DMS153 treated with DMSO at 0.1 percent for 48 hours (cell line): Measurements from ENCODE around the gene CAPZA2.
"Not testable (repeated sequence)": the region's sequence is repeated elsewhere in the genome, so short reads cannot be mapped to it uniquely, and the experiment has no call there.

Source experiments
- DNase-seq: peaks from one replicate; lab custom pipeline; 2025; ENCODE audit not compliant: unreplicated experiment; lab: John Stamatoyannopoulos, UW

The CAPZA2 gene

GRCh38 chr7:116912269-116912909 lies 50.0 kb downstream of the CAPZA2 start:
- DNase-seq = no peak

DNA sequence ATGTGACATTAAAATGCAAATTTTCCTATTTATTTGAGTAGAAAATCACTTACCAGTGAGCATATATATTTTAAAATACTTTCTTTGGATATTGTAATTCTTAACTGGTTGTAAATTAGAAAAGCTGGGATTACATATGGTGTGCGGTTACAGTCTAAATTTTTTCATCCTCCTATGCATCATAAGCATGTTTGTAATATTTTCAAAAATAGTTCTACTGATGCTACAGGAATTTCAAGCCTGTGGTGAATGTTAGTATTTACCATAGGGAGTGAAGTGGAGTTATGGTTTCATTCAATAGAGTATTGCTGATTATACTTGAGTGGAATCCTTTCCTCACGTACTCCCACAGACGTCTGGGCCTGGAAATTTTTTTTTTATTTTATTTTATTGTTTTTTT lies 56.3 kb downstream of the CAPZA2 start:
- no peak for DNase-seq

- DNase-seq = no peak
Measured at GRCh38 chr7:116920359-116920758, 58.0 kb downstream of the CAPZA2 start.

GRCh38 chr7:116922545-116922944 lies 60.2 kb downstream of the CAPZA2 start:
- no peak for DNase-seq

DNA sequence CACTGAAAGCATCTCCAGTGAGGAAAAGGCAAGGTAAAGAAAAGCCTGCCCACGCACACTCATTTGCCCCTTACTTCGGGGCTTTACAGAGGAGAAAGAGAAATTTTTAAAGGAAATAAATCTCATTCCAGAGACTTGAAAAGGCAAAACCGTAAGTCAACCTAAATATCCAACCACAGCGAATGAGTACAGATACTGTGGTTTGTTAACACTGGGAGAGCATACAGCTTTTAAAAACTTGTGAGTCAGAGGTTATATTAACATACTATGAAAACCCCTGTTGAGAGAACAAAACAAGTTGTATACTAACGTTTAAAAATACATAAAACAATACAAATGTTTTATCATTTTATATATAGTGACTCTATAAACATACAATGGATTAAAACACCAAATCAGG lies 62.4 kb downstream of the CAPZA2 start:
- DNase-seq = no peak

GRCh38 chr7:116929021-116929420 lies 66.6 kb downstream of the CAPZA2 start:
- no peak for DNase-seq

GRCh38 chr7:116929914-116930913 lies 67.8 kb downstream of the CAPZA2 start:
- DNase-seq = peak; percentile 81

DNA sequence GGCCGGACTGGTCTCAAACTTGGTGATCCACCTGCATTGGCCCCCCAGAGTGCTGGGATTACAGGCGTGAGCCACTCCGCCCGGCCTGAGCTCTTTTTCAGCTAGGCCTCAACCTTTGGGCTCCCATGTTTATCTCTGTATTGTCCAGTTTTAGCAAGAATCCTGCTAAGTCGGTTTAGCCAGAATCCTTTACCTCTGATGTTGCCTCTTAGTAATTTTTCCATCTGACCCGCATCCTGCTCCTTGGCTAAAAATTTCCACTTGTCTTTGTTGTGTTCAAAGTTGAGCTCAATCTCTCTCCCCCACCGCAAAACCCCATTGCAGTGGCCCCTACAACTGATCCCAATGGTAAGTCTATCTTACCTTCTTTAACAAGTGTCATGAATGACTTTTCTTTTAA lies 70.2 kb downstream of the CAPZA2 start:
- no peak for DNase-seq

DNA sequence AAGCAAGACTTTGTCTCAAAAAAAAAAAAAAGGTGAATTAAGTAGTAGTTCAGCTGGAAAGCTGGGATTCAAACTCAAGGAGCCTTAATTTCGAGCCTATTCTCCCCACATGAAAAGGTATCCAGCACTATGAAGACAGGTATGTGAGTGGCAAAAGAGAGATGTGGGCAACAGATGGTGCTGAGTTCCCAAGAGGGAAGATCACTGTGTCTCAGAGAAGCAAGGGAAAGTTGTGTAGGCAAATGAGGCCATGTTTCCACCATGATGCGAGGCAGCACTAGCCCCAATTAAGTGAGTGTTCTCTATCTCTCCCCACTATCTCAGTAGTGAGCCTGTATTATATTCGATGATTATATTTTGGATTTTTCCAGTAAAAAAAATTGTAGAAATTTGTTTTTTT lies 71.1 kb downstream of the CAPZA2 start:
- DNase-seq = no peak

GRCh38 chr7:116934580-116934979 lies 72.2 kb downstream of the CAPZA2 start:
- DNase-seq = no peak

DNA sequence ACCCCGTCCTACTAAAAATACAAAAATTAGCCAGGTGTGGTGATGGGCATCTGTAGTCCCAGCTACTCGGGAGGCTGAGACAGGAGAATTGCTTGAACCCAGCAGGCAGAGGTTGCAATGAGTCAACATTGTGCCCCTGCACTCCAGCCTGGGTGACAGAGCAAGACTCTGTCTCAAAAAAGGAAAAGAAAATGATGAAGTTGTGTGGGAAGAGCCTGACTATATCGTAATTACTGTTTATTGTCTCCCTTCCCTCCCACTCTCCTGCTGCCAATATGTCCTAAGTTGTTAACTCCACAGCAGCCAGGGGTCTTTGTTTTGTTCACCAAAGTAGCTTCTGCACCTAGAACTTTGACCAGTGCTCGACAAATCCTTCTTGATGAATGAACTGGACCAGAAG lies 74.5 kb downstream of the CAPZA2 start:
- DNase-seq = not testable (repeated sequence)

- DNase-seq = no peak
Measured at GRCh38 chr7:116938678-116939077, 76.3 kb downstream of the CAPZA2 start.

DNA sequence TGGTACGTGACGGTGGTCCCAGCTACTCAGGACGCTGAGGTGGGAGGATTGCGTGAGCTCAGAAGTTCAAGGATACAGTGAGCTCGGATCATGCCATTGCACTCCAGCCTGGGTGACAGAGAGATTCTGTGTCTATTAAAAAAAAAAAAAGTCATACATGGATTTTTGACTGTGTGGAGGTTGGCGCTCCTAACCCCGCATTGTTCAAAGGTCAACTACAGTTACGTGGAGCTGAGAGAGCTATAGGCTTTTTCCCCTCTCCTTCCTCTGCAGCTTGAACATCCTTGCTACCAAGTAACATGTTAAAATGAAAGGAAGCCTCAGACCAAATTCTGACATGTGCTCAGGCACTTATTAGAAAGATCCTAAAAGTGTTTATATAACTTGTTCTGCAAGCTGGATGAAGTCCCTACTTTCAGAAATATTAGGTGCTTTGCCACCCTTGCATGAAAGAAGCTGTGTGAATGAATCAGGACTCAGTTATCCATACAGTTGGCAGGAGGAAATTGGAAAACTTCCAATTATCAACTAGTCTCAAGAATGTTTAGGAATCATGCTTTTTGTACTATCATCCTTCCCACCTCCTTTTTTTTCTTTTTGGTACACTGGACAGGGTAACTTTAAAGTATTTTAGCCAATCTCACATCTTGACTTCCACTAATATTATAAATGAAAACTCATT lies 78.4 kb downstream of the CAPZA2 start:
- no peak for DNase-seq

- no peak for DNase-seq
Measured at GRCh38 chr7:116942504-116942903, 80.1 kb downstream of the CAPZA2 start.

DNA sequence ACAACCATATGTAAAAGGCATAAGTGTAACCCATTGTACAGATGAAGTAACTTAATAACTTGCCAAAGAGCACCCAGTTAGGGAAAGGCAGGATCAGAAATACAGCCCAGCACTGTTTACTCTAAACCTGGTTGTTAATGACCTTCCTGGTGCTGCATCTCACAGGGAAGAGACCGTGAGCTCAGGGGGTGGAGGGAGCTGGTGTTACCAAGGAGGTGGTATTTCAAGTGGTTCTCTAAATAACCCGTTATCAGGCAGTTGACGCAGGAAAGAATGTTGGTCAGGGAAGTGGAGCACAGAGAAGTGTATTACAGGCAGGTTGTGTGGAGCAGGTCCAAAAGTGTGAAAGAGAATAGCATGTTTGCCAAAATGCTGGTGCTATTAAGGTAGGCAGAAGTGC lies 86.5 kb downstream of the CAPZA2 start:
- DNase-seq = peak; percentile 28

- DNase-seq = no peak
Measured at GRCh38 chr7:116949941-116950801, 87.8 kb downstream of the CAPZA2 start.

DNA sequence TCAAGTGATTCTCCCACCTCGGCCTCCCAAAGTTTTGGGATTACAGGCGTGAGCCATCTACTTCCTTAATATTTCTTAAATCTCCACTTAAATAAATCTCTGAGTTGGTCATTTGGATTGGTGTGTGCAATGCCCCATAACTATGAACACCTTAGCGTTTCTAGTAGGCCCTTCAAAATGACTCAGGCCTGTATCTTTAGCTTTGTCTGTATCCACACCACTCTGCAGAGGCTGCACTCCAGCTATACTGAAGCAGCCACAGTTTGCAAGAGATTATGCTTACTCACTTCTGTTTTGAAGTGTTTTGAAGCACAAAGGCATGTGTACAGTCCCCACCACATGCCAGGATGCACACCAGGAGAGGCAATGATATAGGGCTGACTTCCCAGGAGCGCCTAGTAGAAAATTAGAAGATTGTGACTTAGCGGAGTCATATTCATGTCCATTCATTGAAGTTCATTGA lies 88.5 kb downstream of the CAPZA2 start:
- no peak for DNase-seq

GRCh38 chr7:116951366-116952292 lies 89.2 kb downstream of the CAPZA2 start:
- DNase-seq = no peak

DNA sequence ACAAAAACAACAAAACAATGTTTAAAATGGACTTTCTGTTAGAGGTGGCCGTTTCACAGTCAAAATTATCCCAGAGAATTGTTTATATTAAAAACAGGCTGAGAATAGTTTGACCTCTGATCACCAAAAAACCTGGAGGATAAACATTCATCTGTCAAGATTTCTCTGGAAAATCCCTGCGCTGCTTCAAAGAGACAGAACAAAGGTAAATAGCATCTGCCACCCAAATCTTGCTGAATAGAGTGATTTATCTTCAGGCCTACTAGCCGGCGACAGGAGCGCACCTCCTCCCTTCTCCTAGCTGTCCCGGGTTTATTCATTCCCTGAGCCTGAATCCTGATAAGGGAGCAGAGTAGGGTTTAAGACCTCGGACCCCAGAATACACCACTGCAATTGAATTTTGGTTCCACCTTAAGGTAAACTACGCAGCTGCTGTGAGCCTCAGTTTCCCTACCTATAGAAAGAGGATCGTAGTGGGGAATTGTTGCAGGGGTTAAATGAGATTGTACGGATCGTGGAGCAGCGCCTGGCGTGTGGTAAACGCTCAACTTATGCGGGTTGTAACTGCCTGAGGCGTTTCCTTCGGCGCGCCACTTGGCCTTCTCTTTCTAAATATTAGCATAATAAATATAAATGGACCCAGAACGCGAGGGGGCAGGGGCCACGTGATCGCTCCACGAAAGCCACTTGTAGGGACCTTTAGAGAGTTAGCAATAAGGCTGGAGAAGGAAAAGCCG lies 90.4 kb downstream of the CAPZA2 start:
- peak; percentile 56 for DNase-seq
